HCT116 (cell line): ENCODE results near the gene IL26.

Source experiments
- CEBPB ChIP-seq: IDR thresholded peaks from 2 replicates; pipeline ENCODE4 v1.6.1; 2012; ENCODE audit warnings: low read depth
- CTCF ChIP-seq, 3 experiments: fragments of 200-600 bp in 1 of 3; sonication (generic) in 1 of 3; IDR thresholded peaks in 2 of 3; conservative IDR thresholded peaks in 1 of 3; 2 replicates each; pipeline ENCODE4 v1.5.1; 2012 to 2017; ENCODE audit warnings: low read depth in 2 of 3, low read length in 2 of 3, antibody characterized with exemption in 1 of 3, borderline replicate concordance in 1 of 3, control low read depth in 1 of 3, mild to moderate bottlenecking in 1 of 3, mixed read lengths in 1 of 3, mixed run types in 1 of 3, moderate library complexity in 1 of 3; ENCODE audit not compliant: insufficient read depth in 1 of 3
- EZH2 ChIP-seq: fragments of 200-600 bp; sonication (generic); IDR thresholded peaks from 2 replicates; pipeline ENCODE4 v1.6.1; 2017; ENCODE audit warnings: antibody characterized with exemption, mixed run types
- JUND ChIP-seq: IDR thresholded peaks from 2 replicates; pipeline ENCODE4 v1.6.1; 2012
- POLR2AphosphoS5 ChIP-seq: IDR thresholded peaks from 2 replicates; pipeline ENCODE4 v1.6.1; 2011; ENCODE audit warnings: mild to moderate bottlenecking, low read depth, low read length, moderate library complexity
- RAD21 ChIP-seq: IDR thresholded peaks from 2 replicates; pipeline ENCODE4 v1.6.1; 2012; ENCODE audit warnings: low read depth, mild to moderate bottlenecking

DNA sequence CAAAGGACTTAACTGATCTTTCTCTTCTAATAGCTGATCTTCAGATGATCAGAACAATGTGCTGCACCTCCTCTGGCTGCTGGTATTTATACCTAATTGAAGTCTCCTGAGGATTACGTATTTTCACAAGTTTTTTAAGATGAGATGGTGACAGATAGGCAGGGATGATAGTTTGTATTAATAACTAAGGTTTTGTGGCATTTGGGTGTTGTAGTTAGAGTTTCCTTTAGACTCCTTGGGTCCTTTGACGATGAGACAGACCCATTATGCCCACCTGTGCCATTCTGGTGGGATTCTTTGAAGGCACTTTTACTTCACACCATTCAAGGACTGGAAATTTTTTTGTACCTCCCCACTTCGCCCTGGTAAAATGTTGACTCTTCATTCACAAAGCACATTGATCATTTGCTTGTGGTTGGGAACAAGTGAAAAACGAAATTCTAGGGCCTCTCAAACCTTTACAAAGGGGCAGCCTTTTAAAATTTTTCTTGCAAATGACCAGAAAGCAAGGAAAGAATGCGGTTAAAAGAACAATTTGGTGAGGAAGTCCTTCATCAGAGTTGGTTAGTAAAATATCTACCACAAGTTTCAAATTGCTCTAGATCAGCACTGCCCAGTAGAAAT lies 65.8 kb downstream of the IL26 start, which contains the start of gene IFNG:
- TF ChIP-seq EZH2: no peak
- TF ChIP-seq JUND: no peak
- TF ChIP-seq CTCF (IDR thresholded peaks at IDR 0.05 in 2 of 3, conservative IDR thresholded peaks at IDR 0.05 in 1 of 3; ENCODE audit: borderline replicate concordance in 1 of 3, insufficient read depth in 1 of 3, low read depth in 2 of 3, low read length in 2 of 3): no peak
- no peak for TF ChIP-seq RAD21
- TF ChIP-seq CEBPB: no peak
- TF ChIP-seq POLR2AphosphoS5: no peak
